ENCODE measurements around the gene ARHGAP6.

DNA sequence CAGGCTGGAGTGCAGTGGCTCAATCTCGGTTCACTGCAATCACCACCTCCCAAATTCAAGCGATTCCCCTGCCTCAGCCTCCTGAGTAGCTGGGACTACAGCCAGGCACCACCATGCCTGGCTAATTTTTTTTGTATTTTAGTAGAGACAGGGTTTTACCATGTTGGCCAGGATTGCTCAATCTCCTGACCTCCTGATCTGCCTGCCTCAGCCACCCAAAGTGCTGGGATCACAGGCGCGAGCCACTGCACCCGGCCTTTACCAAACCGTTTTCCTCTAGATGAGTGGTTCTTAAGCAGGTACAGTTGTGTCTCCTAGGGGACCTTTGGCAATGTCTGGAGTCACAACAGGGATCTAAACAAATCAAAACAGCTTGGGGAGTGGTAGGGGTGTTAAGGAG is 360.9 kb downstream of the ARHGAP6 start:
- TF ChIP-seq, protein P1, sequence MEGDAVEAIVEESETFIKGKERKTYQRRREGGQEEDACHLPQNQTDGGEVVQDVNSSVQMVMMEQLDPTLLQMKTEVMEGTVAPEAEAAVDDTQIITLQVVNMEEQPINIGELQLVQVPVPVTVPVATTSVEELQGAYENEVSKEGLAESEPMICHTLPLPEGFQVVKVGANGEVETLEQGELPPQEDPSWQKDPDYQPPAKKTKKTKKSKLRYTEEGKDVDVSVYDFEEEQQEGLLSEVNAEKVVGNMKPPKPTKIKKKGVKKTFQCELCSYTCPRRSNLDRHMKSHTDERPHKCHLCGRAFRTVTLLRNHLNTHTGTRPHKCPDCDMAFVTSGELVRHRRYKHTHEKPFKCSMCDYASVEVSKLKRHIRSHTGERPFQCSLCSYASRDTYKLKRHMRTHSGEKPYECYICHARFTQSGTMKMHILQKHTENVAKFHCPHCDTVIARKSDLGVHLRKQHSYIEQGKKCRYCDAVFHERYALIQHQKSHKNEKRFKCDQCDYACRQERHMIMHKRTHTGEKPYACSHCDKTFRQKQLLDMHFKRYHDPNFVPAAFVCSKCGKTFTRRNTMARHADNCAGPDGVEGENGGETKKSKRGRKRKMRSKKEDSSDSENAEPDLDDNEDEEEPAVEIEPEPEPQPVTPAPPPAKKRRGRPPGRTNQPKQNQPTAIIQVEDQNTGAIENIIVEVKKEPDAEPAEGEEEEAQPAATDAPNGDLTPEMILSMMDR (IDR thresholded peaks at IDR 0.05) = no peak
- no peak for TF ChIP-seq POLR2A (IDR thresholded peaks at IDR 0.05)

All from uterus (tissue), 2 donors.